HCT116 (cell line): ENCODE data around the gene CPA5.

ENCODE experiments used
- ATF3 ChIP-seq: IDR thresholded peaks from 2 replicates; pipeline ENCODE4 v1.6.1; 2012
- CTCF ChIP-seq, 3 experiments: fragments of 200-600 bp in 1 of 3; sonication (generic) in 1 of 3; IDR thresholded peaks in 2 of 3; conservative IDR thresholded peaks in 1 of 3; 2 replicates each; pipeline ENCODE4 v1.5.1; 2012 to 2017; ENCODE audit warnings: low read depth in 2 of 3, low read length in 2 of 3, antibody characterized with exemption in 1 of 3, borderline replicate concordance in 1 of 3, control low read depth in 1 of 3, mild to moderate bottlenecking in 1 of 3, mixed read lengths in 1 of 3, mixed run types in 1 of 3, moderate library complexity in 1 of 3; ENCODE audit not compliant: insufficient read depth in 1 of 3
- EGR1 ChIP-seq: IDR thresholded peaks from 2 replicates; pipeline ENCODE4 v1.6.1; 2012; ENCODE audit warnings: low read depth
- EZH2 ChIP-seq: fragments of 200-600 bp; sonication (generic); IDR thresholded peaks from 2 replicates; pipeline ENCODE4 v1.6.1; 2017; ENCODE audit warnings: antibody characterized with exemption, mixed run types
- POLR2AphosphoS5 ChIP-seq: IDR thresholded peaks from 2 replicates; pipeline ENCODE4 v1.6.1; 2011; ENCODE audit warnings: mild to moderate bottlenecking, low read depth, low read length, moderate library complexity
- REST ChIP-seq: IDR thresholded peaks from 2 replicates; pipeline ENCODE4 v1.6.1; 2012; ENCODE audit warnings: low read depth
- YY1 ChIP-seq: IDR thresholded peaks from 2 replicates; pipeline ENCODE4 v1.6.1; 2011; ENCODE audit warnings: low read length, low read depth, moderate library complexity, mild to moderate bottlenecking; ENCODE audit not compliant: insufficient replicate concordance; ENCODE audit errors: extremely low read depth

GRCh38 chr7:130397051-130397757 lies 52.6 kb downstream of the CPA5 start:
- no peak for TF ChIP-seq CTCF (IDR thresholded peaks at IDR 0.05 in 2 of 3, conservative IDR thresholded peaks at IDR 0.05 in 1 of 3; ENCODE audit: borderline replicate concordance in 1 of 3, insufficient read depth in 1 of 3, low read depth in 2 of 3, low read length in 2 of 3)
- TF ChIP-seq YY1, result no peak
- TF ChIP-seq EGR1, result no peak
- no peak for TF ChIP-seq REST
- TF ChIP-seq POLR2AphosphoS5, result no peak
- TF ChIP-seq EZH2, result no peak
- TF ChIP-seq ATF3, result no peak
